Mononuclear cell (primary cell): ENCODE measurements around the gene SOBP. TPM values are rescaled to one million over a fixed set of nuclear protein-coding genes. Genes with fewer than 3 reads are reported as not detected.

Source experiments
- H3K27me3 ChIP-seq: 2 replicates; pipeline ENCODE4 v1.6.0; 2011; ENCODE audit warnings: low read length, control low read depth; ENCODE audit not compliant: insufficient read depth
- H3K4me1 ChIP-seq: 2 replicates; pipeline ENCODE4 v1.5.1; 2011; ENCODE audit warnings: mild to moderate bottlenecking, low read length, control low read depth; ENCODE audit not compliant: insufficient read depth
- H3K4me3 ChIP-seq: 2 replicates; pipeline ENCODE4 v1.5.1; 2011; ENCODE audit warnings: mild to moderate bottlenecking, low read length, moderate library complexity
- H3K9me3 ChIP-seq: 2 replicates; pipeline ENCODE4 v1.5.1; 2011; ENCODE audit warnings: low read depth, mild to moderate bottlenecking, control low read depth, low read length
- total RNA-seq: library from RNA; depleted of rRNA; stranded (reverse); fragments of >200 nt; gene quantifications from one replicate; pipeline ENCODE4 v1.2.3, GENCODE V29; 2012

The SOBP gene
- total RNA-seq, 1 donor: 0.10 TPM

- Histone ChIP-seq H3K4me3 (no peak overlapping the region), H3K4me1 (peaks cover 20% of the 10 kb centered on the region), H3K9me3 (no peaks in the 10 kb centered on the region), H3K27me3 (no peaks in the 10 kb centered on the region)
Observed at GRCh38 chr6:107646776-107647438, 157.0 kb downstream of the SOBP start.

DNA sequence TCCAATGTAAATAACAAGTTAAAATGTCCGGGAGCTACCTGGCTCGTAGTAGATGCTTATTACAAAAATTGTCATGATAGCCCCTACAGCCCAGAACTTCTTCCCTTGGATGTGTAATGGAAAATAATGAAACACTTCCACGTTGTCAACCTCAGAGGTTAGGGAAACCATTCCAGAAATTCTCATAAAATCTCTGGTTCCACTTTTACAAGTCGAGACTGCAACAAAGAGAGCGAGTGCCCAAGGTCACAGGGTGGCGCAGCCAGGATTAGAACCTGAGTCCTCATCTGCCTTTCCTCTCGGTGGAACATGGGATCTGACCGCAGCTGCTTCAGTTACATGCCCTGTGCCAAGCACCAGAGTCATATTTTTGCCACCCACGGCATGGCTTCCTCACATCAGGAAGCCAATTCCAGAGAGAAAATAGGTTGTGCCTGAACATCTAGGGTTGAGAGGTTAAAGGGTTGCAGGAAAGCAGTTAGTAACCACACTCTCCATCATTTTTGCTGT, 157.6 kb downstream of the SOBP start:
- no peaks in the 10 kb centered on the region for H3K9me3 ChIP-seq

GRCh38 chr6:107648983-107649382, 159.1 kb downstream of the SOBP start:
- Histone ChIP-seq H3K4me1 (peaks cover 27% of the 10 kb centered on the region), H3K27me3 (no peaks in the 10 kb centered on the region)

More for the DNA sequence above, 157.6 kb downstream of the SOBP start:
- peaks cover 18% of the 10 kb centered on the region for H3K4me1 ChIP-seq
- no peak overlapping the region for H3K4me3 ChIP-seq
- no peaks in the 10 kb centered on the region for H3K27me3 ChIP-seq

GRCh38 chr6:107652526-107653182, 162.7 kb downstream of the SOBP start:
- H3K27me3 ChIP-seq: no peaks in the 10 kb centered on the region
- H3K4me3 ChIP-seq: no peak overlapping the region
- peaks cover 39% of the 10 kb centered on the region for H3K4me1 ChIP-seq
- H3K9me3 ChIP-seq: no peaks in the 10 kb centered on the region

More at GRCh38 chr6:107648983-107649382, 159.1 kb downstream of the SOBP start:
- no peaks in the 10 kb centered on the region for H3K9me3 ChIP-seq
- no peak overlapping the region for H3K4me3 ChIP-seq

DNA sequence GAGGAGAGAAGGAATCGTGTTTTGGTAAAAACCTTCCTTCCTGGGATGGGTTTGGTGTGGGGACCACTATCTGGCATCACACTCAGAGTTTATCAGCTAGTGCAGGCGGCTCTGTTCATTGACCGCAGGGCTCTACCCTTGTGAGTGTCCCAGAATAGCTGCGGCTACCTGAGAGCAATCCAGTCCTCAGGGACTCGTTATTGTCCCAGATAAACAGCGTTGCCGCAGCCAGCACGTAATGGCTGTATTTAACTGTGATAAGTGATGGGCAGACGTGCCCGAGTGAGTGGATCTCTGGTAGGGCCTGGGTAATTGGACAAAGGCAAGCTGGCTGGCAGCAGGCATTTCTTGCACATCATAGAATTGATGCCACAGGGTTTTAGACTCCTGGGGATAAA, 163.3 kb downstream of the SOBP start:
- no peaks in the 10 kb centered on the region for H3K9me3 ChIP-seq
- H3K4me1 ChIP-seq: peaks cover 44% of the 10 kb centered on the region
- H3K4me3 ChIP-seq: no peak overlapping the region
- no peaks in the 10 kb centered on the region for H3K27me3 ChIP-seq

- no peak overlapping the region for H3K4me3 ChIP-seq
- no peaks in the 10 kb centered on the region for H3K9me3 ChIP-seq
- H3K4me1 ChIP-seq: peaks cover 51% of the 10 kb centered on the region
- no peaks in the 10 kb centered on the region for H3K27me3 ChIP-seq
Observed at GRCh38 chr6:107653861-107654394, 164.0 kb downstream of the SOBP start.

- no peaks in the 10 kb centered on the region for H3K9me3 ChIP-seq
- no peaks in the 10 kb centered on the region for H3K27me3 ChIP-seq
- no peak overlapping the region for H3K4me3 ChIP-seq
- H3K4me1 ChIP-seq: peaks cover 55% of the 10 kb centered on the region
Observed at GRCh38 chr6:107654764-107655163, 164.8 kb downstream of the SOBP start.

GRCh38 chr6:107655245-107655644, 165.3 kb downstream of the SOBP start:
- Histone ChIP-seq H3K27me3 (no peaks in the 10 kb centered on the region), H3K4me3 (no peak overlapping the region), H3K4me1 (peaks cover 55% of the 10 kb centered on the region), H3K9me3 (no peaks in the 10 kb centered on the region)

DNA sequence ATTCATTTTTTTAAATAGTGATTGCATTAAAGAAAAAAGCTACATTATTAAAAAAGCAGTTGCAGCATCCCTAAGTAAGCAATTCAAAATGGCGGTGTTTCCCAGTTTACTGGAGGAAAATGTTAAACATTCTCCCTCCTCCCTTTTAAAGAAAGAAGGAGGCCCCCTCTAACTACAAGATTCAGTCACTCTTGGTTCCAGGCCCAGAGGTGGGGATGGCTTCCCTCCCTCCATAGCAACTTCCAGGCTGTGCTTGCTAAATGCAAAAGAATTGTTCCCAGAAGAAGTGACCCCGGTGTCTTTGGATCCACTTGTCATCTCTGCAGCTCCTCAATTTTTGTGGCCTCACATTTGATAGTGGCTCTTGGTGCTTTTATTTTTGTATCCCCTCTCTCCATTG, 165.9 kb downstream of the SOBP start:
- Histone ChIP-seq H3K9me3 (no peaks in the 10 kb centered on the region), H3K4me3 (no peak overlapping the region), H3K4me1 (peaks cover 55% of the 10 kb centered on the region), H3K27me3 (no peaks in the 10 kb centered on the region)

- H3K4me3 ChIP-seq: no peak overlapping the region
- no peaks in the 10 kb centered on the region for H3K9me3 ChIP-seq
- peaks cover 55% of the 10 kb centered on the region for H3K4me1 ChIP-seq
- H3K27me3 ChIP-seq: no peaks in the 10 kb centered on the region
Observed at GRCh38 chr6:107656401-107656800, 166.5 kb downstream of the SOBP start.

- peaks cover 55% of the 10 kb centered on the region for H3K4me1 ChIP-seq
- H3K4me3 ChIP-seq: no peak overlapping the region
- H3K27me3 ChIP-seq: no peaks in the 10 kb centered on the region
- H3K9me3 ChIP-seq: no peaks in the 10 kb centered on the region
Observed at GRCh38 chr6:107656883-107657282, 167.0 kb downstream of the SOBP start.

DNA sequence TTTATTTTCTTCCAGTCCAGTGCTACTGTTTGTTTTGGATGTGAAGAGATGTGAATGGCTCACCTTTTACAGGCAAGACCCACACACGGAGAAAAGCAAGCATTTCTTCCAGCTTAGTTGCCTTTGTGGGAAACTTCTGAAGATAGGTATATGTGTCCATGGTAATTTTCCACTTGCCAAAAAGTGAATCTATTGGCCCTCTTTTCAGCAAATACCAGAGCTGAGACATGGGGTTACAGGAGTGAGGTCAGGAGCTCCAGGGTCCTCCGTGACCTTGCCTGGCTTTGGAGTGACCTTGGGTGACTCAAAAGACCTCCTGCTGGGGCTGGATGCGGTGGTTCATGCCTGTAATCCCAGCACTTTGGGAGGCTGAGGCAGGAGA, 167.4 kb downstream of the SOBP start:
- no peaks in the 10 kb centered on the region for H3K27me3 ChIP-seq
- H3K4me3 ChIP-seq: no peak overlapping the region
- no peaks in the 10 kb centered on the region for H3K9me3 ChIP-seq
- H3K4me1 ChIP-seq: peaks cover 55% of the 10 kb centered on the region

- peak overlapping the region; percentile 21 for H3K4me3 ChIP-seq
- H3K4me1 ChIP-seq: peaks cover 54% of the 10 kb centered on the region
- H3K9me3 ChIP-seq: no peaks in the 10 kb centered on the region
Observed at GRCh38 chr6:107657755-107658461, 168.0 kb downstream of the SOBP start.

GRCh38 chr6:107658920-107659865, 169.3 kb downstream of the SOBP start:
- Histone ChIP-seq H3K9me3 (no peaks in the 10 kb centered on the region), H3K27me3 (no peaks in the 10 kb centered on the region), H3K4me3 (no peak overlapping the region), H3K4me1 (peaks cover 46% of the 10 kb centered on the region)

More at GRCh38 chr6:107657755-107658461, 168.0 kb downstream of the SOBP start:
- no peaks in the 10 kb centered on the region for H3K27me3 ChIP-seq
